CD14-positive monocyte (primary cell): ENCODE measurements around the gene FCN3. TPM values are rescaled to one million over a fixed set of nuclear protein-coding genes. Genes with fewer than 3 reads are reported as not detected.

Experiments
- DNase-seq, 3 donors: peaks; one replicate each; pipeline ENCODE4 v3.0.0-alpha.2; 2011 to 2022
- H2AFZ ChIP-seq: 2 replicates; pipeline ENCODE4 v1.6.0; 2012; ENCODE audit warnings: mild to moderate bottlenecking, low read depth, low read length, inconsistent platforms; ENCODE audit not compliant: insufficient read depth, poor library complexity, severe bottlenecking
- H3K27ac ChIP-seq, 2 donors: 1 replicate in 1 of 2; 2 replicates in 1 of 2; pipeline ENCODE4 v1.5.1; 2012 to 2013; ENCODE audit warnings: low read length in 2 of 2, control low read depth in 1 of 2, inconsistent platforms in 1 of 2, low read depth in 1 of 2, mild to moderate bottlenecking in 1 of 2
- H3K27me3 ChIP-seq, 2 donors: one replicate each; pipeline versions ENCODE4 v1.6.0 to v1.6.1; 2011 to 2013; ENCODE audit warnings: low read length in 2 of 2; ENCODE audit not compliant: control insufficient read depth in 2 of 2, insufficient read depth in 2 of 2
- H3K36me3 ChIP-seq, 2 donors: replicated peaks in 1 of 2; 1 replicate in 1 of 2; 2 replicates in 1 of 2; pipeline versions ENCODE4 v1.5.1 to v1.6.1; 2012 to 2013; ENCODE audit warnings: low read length in 2 of 2, control low read depth in 1 of 2, inconsistent platforms in 1 of 2, mild to moderate bottlenecking in 1 of 2; ENCODE audit not compliant: insufficient read depth in 2 of 2, control insufficient read depth in 1 of 2
- H3K4me1 ChIP-seq, 2 donors: 1 replicate in 1 of 2; 2 replicates in 1 of 2; pipeline versions ENCODE4 v1.5.1 to v1.6.1; 2012 to 2013; ENCODE audit warnings: low read length in 2 of 2, control low read depth in 1 of 2, inconsistent platforms in 1 of 2, mild to moderate bottlenecking in 1 of 2, moderate library complexity in 1 of 2; ENCODE audit not compliant: insufficient read depth in 2 of 2, control insufficient read depth in 1 of 2
- H3K4me2 ChIP-seq: replicated peaks from 2 replicates; pipeline ENCODE3; 2012; ENCODE audit warnings: low read length, moderate library complexity, mild to moderate bottlenecking; ENCODE audit not compliant: poor library complexity, severe bottlenecking; ENCODE audit errors: extremely low read depth
- H3K4me3 ChIP-seq, 3 experiments: fragments of 200-600 bp in 1 of 3; sonication (generic) in 1 of 3; replicated peaks in 1 of 3; 1 replicate in 2 of 3; 2 replicates in 1 of 3; pipeline ENCODE4 v1.5.1; 2011 to 2013; ENCODE audit warnings: low read length in 3 of 3, mild to moderate bottlenecking in 3 of 3, control low read depth in 2 of 3, low read depth in 2 of 3, inconsistent platforms in 1 of 3, moderate library complexity in 1 of 3
- H3K79me2 ChIP-seq: 2 replicates; pipeline ENCODE4 v1.6.0; 2012; ENCODE audit warnings: mild to moderate bottlenecking, control low read depth, inconsistent platforms, low read length, moderate library complexity; ENCODE audit not compliant: insufficient read depth
- H3K9ac ChIP-seq: 2 replicates; pipeline ENCODE4 v1.6.0; 2017; ENCODE audit warnings: low read length, mild to moderate bottlenecking; ENCODE audit not compliant: insufficient read depth, poor library complexity, severe bottlenecking
- H3K9me3 ChIP-seq, 2 donors: replicated peaks in 1 of 2; 1 replicate in 1 of 2; 2 replicates in 1 of 2; pipeline versions ENCODE4 v1.5.1 to v1.6.1; 2012 to 2013; ENCODE audit warnings: low read length in 2 of 2, control low read depth in 1 of 2; ENCODE audit not compliant: control insufficient read depth in 1 of 2, insufficient read depth in 1 of 2
- H4K20me1 ChIP-seq: 2 replicates; pipeline ENCODE4 v1.6.0; 2012; ENCODE audit warnings: mild to moderate bottlenecking, low read length, control low read depth, moderate library complexity; ENCODE audit not compliant: insufficient read depth
- H3K27ac Mint-ChIP-seq, 7 donors: one replicate each; pipeline ENCODE4 v1.8.0; 2020; ENCODE audit warnings: mild to moderate bottlenecking in 7 of 7, mixed read lengths in 7 of 7, moderate library complexity in 6 of 7, inconsistent platforms in 2 of 7
- H3K27me3 Mint-ChIP-seq, 3 donors: one replicate each; pipeline ENCODE4 v1.8.0; 2021 to 2022; ENCODE audit warnings: low read depth in 3 of 3, mild to moderate bottlenecking in 3 of 3, mixed read lengths in 3 of 3, moderate library complexity in 3 of 3, inconsistent platforms in 1 of 3
- H3K36me3 Mint-ChIP-seq, 2 donors: one replicate each; pipeline ENCODE4 v1.8.0; 2020; ENCODE audit warnings: mixed read lengths in 2 of 2, inconsistent platforms in 1 of 2, mild to moderate bottlenecking in 1 of 2
- H3K4me1 Mint-ChIP-seq: one replicate; pipeline ENCODE4 v1.8.0; 2020; ENCODE audit warnings: mild to moderate bottlenecking, mixed read lengths
- H3K4me3 Mint-ChIP-seq, 2 donors: one replicate each; pipeline ENCODE4 v1.8.0; 2020; ENCODE audit warnings: mild to moderate bottlenecking in 2 of 2, mixed read lengths in 2 of 2, moderate library complexity in 1 of 2
- H3K9me3 Mint-ChIP-seq, 7 donors: one replicate each; pipeline ENCODE4 v1.8.0; 2020 to 2022; ENCODE audit warnings: mixed read lengths in 7 of 7, mild to moderate bottlenecking in 6 of 7, moderate library complexity in 6 of 7, inconsistent platforms in 2 of 7
- CTCF ChIP-seq: fragments of 200-600 bp; IDR thresholded peaks from one replicate; pipeline ENCODE4 v1.8.0; 2022; ENCODE audit warnings: antibody characterized with exemption, mild to moderate bottlenecking
- WGBS: methylation state at CpG from one replicate; pipeline ENCODE4 v1.1.5; 2013; ENCODE audit warnings: missing lambda C conversion rate; ENCODE audit not compliant: insufficient coverage; 5-methylcytosine and 5-hydroxymethylcytosine counted together
- intact Hi-C, 2 donors: fragments of 100-400 bp; cut with micrococcal nuclease; formaldehyde crosslinking; loops; one replicate each; pipeline versions ENCODE4 v1.15.0 to v1.15.1; 2023
- polyA plus RNA-seq, 3 donors: library from polyadenylated mRNA; depleted of rRNA in 1 of 3; unstranded in 2 of 3; stranded (reverse) in 1 of 3; fragments of 300-500 nt in 2 of 3; fragments of >200 nt in 1 of 3; fragmentation: Illumina TruSeq in 2 of 3; gene quantifications; 1 replicate in 2 of 3; 2 replicates in 1 of 3; pipeline ENCODE4 v1.2.3, GENCODE V29; 2012 to 2021

FCN3 gene
- polyA plus RNA-seq, 3 donors: not detected

GRCh38 chr1:27366113-27366410 is 8.6 kb downstream of the FCN3 start:
- peaks cover 5 to 11% (median 8%) of the 10 kb centered on the region in 3 donors for H3K27me3 Mint-ChIP-seq
- H3K36me3 ChIP-seq: peaks cover 0 to 22% of the 10 kb centered on the region in 2 donors
- DNase-seq: peak in 1 of 3 donors; percentile 23
- under 1% methylated on average over 30 of the region's 30 CpGs for WGBS
- no peaks in the 10 kb centered on the region for H3K9me3 Mint-ChIP-seq
- peaks cover 7% of the 10 kb centered on the region for H4K20me1 ChIP-seq
- H2AFZ ChIP-seq: peak overlapping the region; percentile 73
- peaks cover 64% of the 10 kb centered on the region for H3K4me1 Mint-ChIP-seq
- H3K9ac ChIP-seq: peak overlapping the region; percentile 63
- H3K4me3 ChIP-seq: peak overlapping the region; percentile 64 to 84 (median 73)
- peak overlapping the region; percentile 97 for H3K4me2 ChIP-seq
- peaks cover 56 to 67% of the 10 kb centered on the region in 2 donors for H3K4me1 ChIP-seq
- H3K9me3 ChIP-seq: no peaks in the 10 kb centered on the region
- peaks cover 13 to 34% of the 10 kb centered on the region in 2 donors for H3K36me3 Mint-ChIP-seq
- H3K79me2 ChIP-seq: no peaks in the 10 kb centered on the region
- H3K27me3 ChIP-seq: peaks cover 0 to 4% of the 10 kb centered on the region in 2 donors
- TF ChIP-seq CTCF: no peak
- peak overlapping the region; percentile 86 to 94 for H3K4me3 Mint-ChIP-seq
- peak overlapping the region; percentile 77 to 98 (median 93) for H3K27ac Mint-ChIP-seq
- peak overlapping the region; percentile 52 to 64 for H3K27ac ChIP-seq
- intact Hi-C loops: loop anchor here in 1 of 2 donors (2.0 kb wide), 1 partner anchor 23 kb away; no protein-coding TSS in a partner anchor

- Mint-ChIP-seq H3K4me1 (peaks cover 63% of the 10 kb centered on the region), H3K27me3 (peaks cover 7 to 16% (median 13%) of the 10 kb centered on the region in 3 donors), H3K27ac (peak overlapping the region; percentile 77 to 98 (median 93)), H3K9me3 (no peaks in the 10 kb centered on the region), H3K4me3 (peak overlapping the region; percentile 86 to 94), H3K36me3 (peaks cover 13 to 34% of the 10 kb centered on the region in 2 donors)
- Histone ChIP-seq H3K4me2 (peak overlapping the region; percentile 97), H4K20me1 (peaks cover 7% of the 10 kb centered on the region), H3K27ac (peak overlapping the region; percentile 52 to 64), H3K4me3 (peak overlapping the region; percentile 64 to 84 (median 73)), H3K79me2 (no peaks in the 10 kb centered on the region), H3K9ac (peak overlapping the region; percentile 63), H3K27me3 (peaks cover 0 to 8% of the 10 kb centered on the region in 2 donors), H2AFZ (peak overlapping the region; percentile 73), H3K9me3 (no peaks in the 10 kb centered on the region), H3K4me1 (peaks cover 58 to 67% of the 10 kb centered on the region in 2 donors), H3K36me3 (peaks cover 0 to 22% of the 10 kb centered on the region in 2 donors)
- peak; percentile 71 to 78 (median 71) for DNase-seq
- WGBS: 4% methylated on average over 33 of the region's 40 CpGs
- intact Hi-C loops: loop anchor here in 1 of 2 donors (2.0 kb wide), 1 partner anchor 23 kb away; no protein-coding TSS in a partner anchor
- TF ChIP-seq CTCF: no peak
Measured at GRCh38 chr1:27365372-27366112, 9.1 kb downstream of the FCN3 start.
